WTC11 (cell line): ENCODE results near the gene FGF8.

Source experiments
- JUN ChIP-seq: sonication (generic); formaldehyde crosslinking; IDR thresholded peaks from 2 replicates; pipeline ENCODE4 v1.8.0; 2023; ENCODE audit warnings: mild to moderate bottlenecking, missing genetic modification reagents
- SMAD4 ChIP-seq: sonication (generic); formaldehyde crosslinking; IDR thresholded peaks from 2 replicates; pipeline ENCODE4 v1.8.0; 2022; ENCODE audit warnings: mild to moderate bottlenecking, missing genetic modification reagents
- ZBTB21 ChIP-seq: sonication (generic); formaldehyde crosslinking; IDR thresholded peaks from 2 replicates; pipeline ENCODE4 v1.8.1; 2023; ENCODE audit warnings: mild to moderate bottlenecking, missing genetic modification reagents, borderline replicate concordance
- ZNF121 ChIP-seq: sonication (generic); formaldehyde crosslinking; IDR thresholded peaks from 2 replicates; pipeline ENCODE4 v1.8.0; 2023; ENCODE audit warnings: missing genetic modification reagents

- TF ChIP-seq ZBTB21, result no peak
- no peak for TF ChIP-seq ZNF121 (CRISPR knock-in tag)
- TF ChIP-seq SMAD4, result no peak
- no peak for TF ChIP-seq JUN (CRISPR knock-in tag)
Observed at GRCh38 chr10:101807158-101807557, 31.2 kb upstream of the FGF8 start.
